Measurements from ENCODE around the gene NECAB2. TPM values are rescaled to one million over a fixed set of nuclear protein-coding genes. Genes with fewer than 3 reads are reported as not detected.

The NECAB2 gene
- total RNA-seq, 1 donor from 2014 or later, result 6.5 TPM

DNA sequence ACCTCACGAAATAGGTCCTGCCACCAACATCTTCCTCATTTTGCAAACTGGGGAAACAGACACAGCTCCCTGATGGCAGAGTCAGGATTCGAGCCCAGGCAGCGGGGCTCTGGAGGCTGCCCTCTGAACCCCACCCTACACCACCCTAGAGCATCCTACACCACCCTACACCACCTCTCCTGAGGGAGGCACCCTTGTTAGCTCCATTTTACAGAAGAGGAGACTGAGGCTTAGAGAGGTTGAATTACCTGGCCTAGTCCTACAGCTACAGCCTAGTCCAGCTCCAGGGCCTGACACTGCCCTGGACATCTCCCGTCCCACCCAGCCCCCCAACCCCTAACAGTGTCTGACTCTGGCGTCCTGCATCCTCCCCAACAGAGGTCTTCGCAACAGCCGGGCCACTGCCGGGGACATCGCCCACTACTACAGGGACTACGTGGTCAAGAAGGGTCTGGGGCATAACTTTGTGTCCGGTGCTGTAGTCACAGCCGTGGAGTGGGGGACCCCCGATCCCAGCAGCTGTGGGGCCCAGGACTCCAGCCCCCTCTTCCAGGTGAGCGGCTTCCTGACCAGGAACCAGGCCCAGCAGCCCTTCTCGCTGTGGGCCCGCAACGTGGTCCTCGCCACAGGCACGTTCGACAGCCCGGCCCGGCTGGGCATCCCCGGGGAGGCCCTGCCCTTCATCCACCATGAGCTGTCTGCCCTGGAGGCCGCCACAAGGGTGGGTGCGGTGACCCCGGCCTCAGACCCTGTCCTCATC lies 3.2 kb upstream of the NECAB2 start:
- H3K27ac Mint-ChIP-seq, result no peak overlapping the region
- TF ChIP-seq, protein P1, sequence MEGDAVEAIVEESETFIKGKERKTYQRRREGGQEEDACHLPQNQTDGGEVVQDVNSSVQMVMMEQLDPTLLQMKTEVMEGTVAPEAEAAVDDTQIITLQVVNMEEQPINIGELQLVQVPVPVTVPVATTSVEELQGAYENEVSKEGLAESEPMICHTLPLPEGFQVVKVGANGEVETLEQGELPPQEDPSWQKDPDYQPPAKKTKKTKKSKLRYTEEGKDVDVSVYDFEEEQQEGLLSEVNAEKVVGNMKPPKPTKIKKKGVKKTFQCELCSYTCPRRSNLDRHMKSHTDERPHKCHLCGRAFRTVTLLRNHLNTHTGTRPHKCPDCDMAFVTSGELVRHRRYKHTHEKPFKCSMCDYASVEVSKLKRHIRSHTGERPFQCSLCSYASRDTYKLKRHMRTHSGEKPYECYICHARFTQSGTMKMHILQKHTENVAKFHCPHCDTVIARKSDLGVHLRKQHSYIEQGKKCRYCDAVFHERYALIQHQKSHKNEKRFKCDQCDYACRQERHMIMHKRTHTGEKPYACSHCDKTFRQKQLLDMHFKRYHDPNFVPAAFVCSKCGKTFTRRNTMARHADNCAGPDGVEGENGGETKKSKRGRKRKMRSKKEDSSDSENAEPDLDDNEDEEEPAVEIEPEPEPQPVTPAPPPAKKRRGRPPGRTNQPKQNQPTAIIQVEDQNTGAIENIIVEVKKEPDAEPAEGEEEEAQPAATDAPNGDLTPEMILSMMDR (conservative IDR thresholded peaks at IDR 0.05), result no peak
- no peak overlapping the region for H3K4me3 Mint-ChIP-seq
- DNase-seq (ENCODE audit: extremely low spot score, unreplicated experiment), result no peak
- no peaks in the 10 kb centered on the region for H3K9me3 Mint-ChIP-seq
- no peaks in the 10 kb centered on the region for H3K36me3 Mint-ChIP-seq
- peaks cover 6% of the 10 kb centered on the region for H3K27me3 Mint-ChIP-seq
- H3K4me1 Mint-ChIP-seq (ENCODE audit: unreplicated experiment), result no peaks in the 10 kb centered on the region

DNA sequence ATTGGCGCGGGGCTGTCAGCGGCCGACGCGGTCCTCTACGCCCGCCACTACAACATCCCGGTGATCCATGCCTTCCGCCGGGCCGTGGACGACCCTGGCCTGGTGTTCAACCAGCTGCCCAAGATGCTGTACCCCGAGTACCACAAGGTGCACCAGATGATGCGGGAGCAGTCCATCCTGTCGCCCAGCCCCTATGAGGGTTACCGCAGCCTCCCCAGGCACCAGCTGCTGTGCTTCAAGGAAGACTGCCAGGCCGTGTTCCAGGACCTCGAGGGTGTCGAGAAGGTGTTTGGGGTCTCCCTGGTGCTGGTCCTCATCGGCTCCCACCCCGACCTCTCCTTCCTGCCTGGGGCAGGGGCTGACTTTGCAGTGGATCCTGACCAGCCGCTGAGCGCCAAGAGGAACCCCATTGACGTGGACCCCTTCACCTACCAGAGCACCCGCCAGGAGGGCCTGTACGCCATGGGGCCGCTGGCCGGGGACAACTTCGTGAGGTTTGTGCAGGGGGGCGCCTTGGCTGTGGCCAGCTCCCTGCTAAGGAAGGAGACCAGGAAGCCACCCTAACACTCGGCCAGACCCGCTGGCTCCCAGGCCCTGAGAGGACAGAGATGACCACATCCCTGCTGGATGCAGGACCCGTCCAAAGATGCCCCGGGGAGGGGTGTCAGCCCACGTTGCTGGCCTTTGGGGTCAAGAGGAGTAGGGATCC lies 2.4 kb upstream of the NECAB2 start:
- TF ChIP-seq, protein P1 (conservative IDR thresholded peaks at IDR 0.05), result no peak
- H3K4me1 Mint-ChIP-seq (ENCODE audit: unreplicated experiment), result no peaks in the 10 kb centered on the region
- H3K36me3 Mint-ChIP-seq, result no peaks in the 10 kb centered on the region
- no peak for DNase-seq (ENCODE audit: extremely low spot score, unreplicated experiment)
- no peaks in the 10 kb centered on the region for H3K9me3 Mint-ChIP-seq
- peaks cover 8% of the 10 kb centered on the region for H3K27me3 Mint-ChIP-seq
- no peak overlapping the region for H3K27ac Mint-ChIP-seq
- peak overlapping the region; percentile 47 for H3K4me3 Mint-ChIP-seq

DNA sequence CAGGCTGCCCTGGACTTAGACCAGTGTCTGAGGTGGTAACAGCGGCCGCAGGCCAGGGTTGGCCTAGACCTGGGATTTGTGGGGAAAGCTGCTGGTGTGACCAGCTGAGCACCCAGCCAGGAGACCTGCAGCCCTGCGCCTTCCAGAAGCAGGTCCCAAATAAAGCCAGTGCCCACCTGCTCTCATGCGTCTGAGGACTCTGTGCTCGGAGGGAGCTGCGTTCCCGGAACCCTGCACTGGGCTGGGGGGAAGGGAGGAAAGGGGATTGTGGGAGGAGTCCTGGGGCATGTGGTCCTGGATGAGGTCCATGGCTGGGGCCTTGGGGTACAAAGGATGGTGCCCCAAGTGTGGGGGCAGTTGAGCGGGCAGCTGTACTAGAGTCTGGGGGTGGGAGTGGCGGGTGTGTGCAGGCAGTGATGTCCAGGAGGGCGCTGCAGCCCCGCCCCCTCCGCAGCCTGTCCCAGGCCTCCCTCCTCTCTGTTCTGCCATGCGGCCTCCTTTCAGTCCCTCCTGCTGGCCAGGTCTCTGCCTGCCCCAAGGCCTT lies 1.8 kb upstream of the NECAB2 start:
- no peaks in the 10 kb centered on the region for H3K4me1 Mint-ChIP-seq (ENCODE audit: unreplicated experiment)
- H3K4me3 Mint-ChIP-seq, result no peak overlapping the region
- TF ChIP-seq, protein P1 (conservative IDR thresholded peaks at IDR 0.05), result no peak
- DNase-seq (ENCODE audit: extremely low spot score, unreplicated experiment), result no peak
- no peak overlapping the region for H3K27ac Mint-ChIP-seq
- no peaks in the 10 kb centered on the region for H3K36me3 Mint-ChIP-seq
- peaks cover 8% of the 10 kb centered on the region for H3K27me3 Mint-ChIP-seq
- no peaks in the 10 kb centered on the region for H3K9me3 Mint-ChIP-seq

DNA sequence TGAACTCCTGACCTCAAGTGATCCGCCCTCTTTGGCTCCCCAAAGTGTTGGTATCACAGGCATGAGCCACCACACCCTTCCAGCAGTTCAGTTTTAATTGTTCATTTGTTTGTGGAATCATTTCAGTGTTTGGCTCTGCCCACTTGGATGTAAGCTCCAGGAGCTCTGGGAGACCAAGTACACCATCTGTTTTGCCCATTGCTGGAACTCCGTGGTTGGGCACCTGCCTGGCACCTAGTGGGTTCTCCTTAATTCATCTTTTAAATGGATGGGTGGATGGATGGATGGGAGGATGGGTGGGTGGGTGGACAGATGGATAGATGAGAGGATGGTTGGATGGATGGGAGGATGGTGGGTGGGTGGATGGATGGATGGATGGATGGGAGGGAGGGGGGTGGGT lies 953 bp upstream of the NECAB2 start:
- H3K27ac Mint-ChIP-seq, result no peak overlapping the region
- H3K36me3 Mint-ChIP-seq, result no peaks in the 10 kb centered on the region
- H3K9me3 Mint-ChIP-seq, result no peaks in the 10 kb centered on the region
- no peaks in the 10 kb centered on the region for H3K4me1 Mint-ChIP-seq (ENCODE audit: unreplicated experiment)
- TF ChIP-seq, protein P1 (conservative IDR thresholded peaks at IDR 0.05), result no peak
- DNase-seq (ENCODE audit: extremely low spot score, unreplicated experiment), result no peak
- no peak overlapping the region for H3K4me3 Mint-ChIP-seq
- peaks cover 8% of the 10 kb centered on the region for H3K27me3 Mint-ChIP-seq

DNA sequence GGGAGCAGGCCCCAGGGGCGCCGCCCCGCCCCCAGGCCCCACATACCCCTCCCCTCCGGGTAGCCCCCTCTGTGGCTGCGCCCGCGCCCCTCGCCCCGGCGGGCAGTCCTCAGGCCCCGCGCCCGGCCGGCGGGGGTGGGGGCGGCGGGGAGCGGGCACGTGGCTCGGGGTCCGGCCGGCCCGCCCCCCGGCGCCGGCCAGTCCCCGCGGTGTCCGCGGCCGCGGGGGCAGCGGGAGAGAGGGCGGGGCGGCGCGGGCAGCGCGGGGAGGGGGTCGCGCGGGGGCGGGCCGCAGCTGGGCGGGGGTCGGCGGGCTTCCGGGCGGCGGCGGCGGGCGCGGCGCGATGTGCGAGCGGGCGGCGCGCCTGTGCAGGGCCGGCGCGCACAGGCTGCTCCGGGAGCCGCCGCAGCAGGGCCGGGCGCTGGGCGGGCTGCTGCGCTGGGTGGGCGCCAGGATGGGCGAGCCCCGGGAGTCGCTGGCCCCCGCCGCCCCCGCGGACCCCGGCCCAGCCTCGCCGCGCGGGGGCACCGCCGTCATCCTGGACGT lies 335 bp downstream of the NECAB2 start:
- TF ChIP-seq, protein P1 (conservative IDR thresholded peaks at IDR 0.05), result no peak
- Mint-ChIP-seq H3K27ac (no peak overlapping the region), H3K27me3 (peaks cover 8% of the 10 kb centered on the region), H3K4me3 (peak overlapping the region; percentile 82), H3K36me3 (no peaks in the 10 kb centered on the region), H3K9me3 (no peaks in the 10 kb centered on the region), H3K4me1 (ENCODE audit: unreplicated experiment) (no peaks in the 10 kb centered on the region)
- DNase-seq (ENCODE audit: extremely low spot score, unreplicated experiment), result no peak

Data from type B pancreatic cell (in vitro differentiated cells).